ENCODE measurements around the gene ANO2.

The ANO2 gene

GRCh38 chr12:5789469-5789968 lies 155.5 kb downstream of the ANO2 start:
- intact Hi-C loops (cut with DNase I): no loop called here
- no peak for DNase-seq

- intact Hi-C loops (cut with DNase I): no loop called here
- no peak for DNase-seq
Observed at GRCh38 chr12:5787828-5788227, 157.2 kb downstream of the ANO2 start.

GRCh38 chr12:5785601-5786000 lies 159.5 kb downstream of the ANO2 start:
- no peak for DNase-seq
- intact Hi-C loops (cut with DNase I): no loop called here

GRCh38 chr12:5784462-5785130 lies 160.5 kb downstream of the ANO2 start:
- intact Hi-C loops (cut with DNase I): no loop called here
- no peak for DNase-seq

GRCh38 chr12:5783289-5783920 lies 161.7 kb downstream of the ANO2 start:
- DNase-seq: no peak

GRCh38 chr12:5780536-5780935 lies 164.5 kb downstream of the ANO2 start:
- no peak for DNase-seq
- intact Hi-C loops (cut with DNase I): no loop called here

More at GRCh38 chr12:5783289-5783920, 161.7 kb downstream of the ANO2 start:
- intact Hi-C loops (cut with DNase I): no loop called here

GRCh38 chr12:5779401-5779800 lies 165.7 kb downstream of the ANO2 start:
- no peak for DNase-seq
- intact Hi-C loops (cut with DNase I): no loop called here

- no peak for DNase-seq
- intact Hi-C loops (cut with DNase I): no loop called here
Observed at GRCh38 chr12:5778821-5779220, 166.2 kb downstream of the ANO2 start.

GRCh38 chr12:5777451-5777850 lies 167.6 kb downstream of the ANO2 start:
- no peak for DNase-seq
- intact Hi-C loops (cut with DNase I): no loop called here

- intact Hi-C loops (cut with DNase I): no loop called here
- DNase-seq: no peak
Observed at GRCh38 chr12:5776091-5776490, 169.0 kb downstream of the ANO2 start.

- intact Hi-C loops (cut with DNase I): no loop called here
- DNase-seq: no peak
Observed at GRCh38 chr12:5773550-5773949, 171.5 kb downstream of the ANO2 start.

- intact Hi-C loops (cut with DNase I): no loop called here
- no peak for DNase-seq
Observed at GRCh38 chr12:5771756-5772155, 173.3 kb downstream of the ANO2 start.

- intact Hi-C loops (cut with DNase I): no loop called here
- DNase-seq: peak in 1 of 10 donors; percentile 42
Observed at GRCh38 chr12:5770727-5771126, 174.3 kb downstream of the ANO2 start.

GRCh38 chr12:5768581-5769196 lies 176.4 kb downstream of the ANO2 start:
- intact Hi-C loops (cut with DNase I): no loop called here
- peak in 1 of 10 donors; percentile 68 for DNase-seq

GRCh38 chr12:5768171-5768570 lies 176.9 kb downstream of the ANO2 start:
- intact Hi-C loops (cut with DNase I): no loop called here
- peak in 1 of 10 donors; percentile 41 for DNase-seq

GRCh38 chr12:5758347-5758746 lies 186.7 kb downstream of the ANO2 start:
- no peak for DNase-seq
- intact Hi-C loops (cut with DNase I): no loop called here

GRCh38 chr12:5756338-5756842 lies 188.7 kb downstream of the ANO2 start:
- intact Hi-C loops (cut with DNase I): no loop called here
- DNase-seq: no peak

- no peak for DNase-seq
- intact Hi-C loops (cut with DNase I): no loop called here
Observed at GRCh38 chr12:5748027-5748426, 197.0 kb downstream of the ANO2 start.

GRCh38 chr12:5746917-5747316 lies 198.1 kb downstream of the ANO2 start:
- intact Hi-C loops (cut with DNase I): no loop called here
- DNase-seq: no peak

GRCh38 chr12:5746036-5746908 lies 198.8 kb downstream of the ANO2 start:
- no peak for DNase-seq
- intact Hi-C loops (cut with DNase I): no loop called here

Data from posterior cingulate gyrus (tissue), 11 donors.